Peyer's patch (tissue), 4 donors: ENCODE measurements around the gene DOCK4. TPM values are rescaled to one million over a fixed set of nuclear protein-coding genes. Genes with fewer than 3 reads are reported as not detected.
"Not testable (repeated sequence)": the region's sequence is repeated elsewhere in the genome, so short reads cannot be mapped to it uniquely, and the experiment has no call there.

Experiments
- DNase-seq, 3 donors: peaks; one replicate each; pipeline ENCODE4 v3.0.0-alpha.2; 2017 to 2019
- H3K27ac ChIP-seq, 4 donors: fragments of 200-600 bp; sonication (generic); one replicate each; pipeline ENCODE4 v1.5.1; 2016 to 2019
- H3K27me3 ChIP-seq, 2 donors: fragments of 200-600 bp; sonication (generic); one replicate each; pipeline ENCODE4 v1.5.1; 2019
- H3K36me3 ChIP-seq, 3 donors: fragments of 200-600 bp; sonication (generic); one replicate each; pipeline ENCODE4 v1.5.1; 2016 to 2019
- H3K4me1 ChIP-seq, 4 donors: fragments of 200-600 bp; sonication (generic); one replicate each; pipeline ENCODE4 v1.5.1; 2016 to 2019
- H3K4me3 ChIP-seq, 4 donors: fragments of 200-600 bp; sonication (generic); 1 replicate in 3 of 4; 2 replicates in 1 of 4; pipeline ENCODE4 v1.5.1; 2016 to 2019; ENCODE audit warnings: mild to moderate bottlenecking in 1 of 4
- H3K9me3 ChIP-seq, 4 donors: fragments of 200-600 bp; sonication (generic); one replicate each; pipeline ENCODE4 v1.5.1; 2016 to 2019; ENCODE audit warnings: mild to moderate bottlenecking in 1 of 4
- CTCF ChIP-seq, 6 experiments: fragments of 450-650 bp in 4 of 6; fragments of 200-600 bp in 2 of 6; sonication (generic) in 1 of 6; IDR thresholded peaks; one replicate each; pipeline ENCODE4 v1.5.1; 2017 to 2019; ENCODE audit warnings: antibody characterized with exemption in 6 of 6, mild to moderate bottlenecking in 3 of 6, moderate library complexity in 1 of 6
- POLR2A ChIP-seq, 2 donors: fragments of 450-650 bp; IDR thresholded peaks; one replicate each; pipeline ENCODE4 v1.5.1; 2017; ENCODE audit warnings: antibody characterized with exemption in 2 of 2, mild to moderate bottlenecking in 2 of 2, moderate library complexity in 2 of 2
- total RNA-seq, 4 donors: library from RNA; depleted of rRNA; stranded (reverse); fragments of >200 nt; gene quantifications; one replicate each; pipeline ENCODE4 v1.1.0, GENCODE V29; 2016

Gene DOCK4
- total RNA-seq, 4 donors from 2014 or later, result 5.1 to 52.8 (median 15.5) TPM

DNA sequence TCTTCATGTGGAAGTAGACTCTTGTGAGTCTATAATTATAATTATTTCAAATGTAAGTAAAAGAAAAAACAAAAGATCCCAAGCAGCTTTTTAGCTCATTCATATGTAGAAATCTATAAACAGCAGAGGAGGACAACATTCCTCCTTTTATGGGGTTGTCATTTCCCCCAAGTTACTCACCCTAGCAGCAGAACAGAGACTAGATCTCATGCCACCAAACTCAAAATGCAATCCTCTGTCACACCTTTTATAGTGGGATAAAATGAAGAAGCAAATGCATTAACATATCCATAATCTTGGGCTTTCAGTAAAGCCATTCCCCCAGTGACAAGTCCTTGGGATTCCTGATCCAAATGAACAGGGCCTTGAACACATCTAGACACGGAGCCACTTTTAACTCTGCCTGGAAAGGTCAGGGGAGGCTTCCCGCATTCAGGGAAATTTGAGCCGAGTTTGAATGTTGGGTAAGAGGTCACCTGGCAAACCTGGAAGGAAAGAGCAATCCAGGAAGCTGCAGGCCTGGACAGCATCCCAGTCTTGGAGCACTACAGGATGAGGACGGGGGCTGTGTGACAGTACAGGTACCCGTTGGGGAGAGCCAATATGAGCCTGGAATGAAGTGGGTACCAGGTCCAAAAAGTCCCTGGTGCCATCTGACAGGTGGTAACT is 76.4 kb downstream of the DOCK4 start:
- Histone ChIP-seq H3K36me3 (no peaks in the 10 kb centered on the region), H3K27me3 (no peaks in the 10 kb centered on the region), H3K4me3 (no peak overlapping the region), H3K27ac (no peak overlapping the region), H3K4me1 (no peaks in the 10 kb centered on the region), H3K9me3 (no peaks in the 10 kb centered on the region)
- DNase-seq, result no peak
- no peak for TF ChIP-seq POLR2A (IDR thresholded peaks at IDR 0.05)
- no peak for TF ChIP-seq CTCF (IDR thresholded peaks at IDR 0.05)

DNA sequence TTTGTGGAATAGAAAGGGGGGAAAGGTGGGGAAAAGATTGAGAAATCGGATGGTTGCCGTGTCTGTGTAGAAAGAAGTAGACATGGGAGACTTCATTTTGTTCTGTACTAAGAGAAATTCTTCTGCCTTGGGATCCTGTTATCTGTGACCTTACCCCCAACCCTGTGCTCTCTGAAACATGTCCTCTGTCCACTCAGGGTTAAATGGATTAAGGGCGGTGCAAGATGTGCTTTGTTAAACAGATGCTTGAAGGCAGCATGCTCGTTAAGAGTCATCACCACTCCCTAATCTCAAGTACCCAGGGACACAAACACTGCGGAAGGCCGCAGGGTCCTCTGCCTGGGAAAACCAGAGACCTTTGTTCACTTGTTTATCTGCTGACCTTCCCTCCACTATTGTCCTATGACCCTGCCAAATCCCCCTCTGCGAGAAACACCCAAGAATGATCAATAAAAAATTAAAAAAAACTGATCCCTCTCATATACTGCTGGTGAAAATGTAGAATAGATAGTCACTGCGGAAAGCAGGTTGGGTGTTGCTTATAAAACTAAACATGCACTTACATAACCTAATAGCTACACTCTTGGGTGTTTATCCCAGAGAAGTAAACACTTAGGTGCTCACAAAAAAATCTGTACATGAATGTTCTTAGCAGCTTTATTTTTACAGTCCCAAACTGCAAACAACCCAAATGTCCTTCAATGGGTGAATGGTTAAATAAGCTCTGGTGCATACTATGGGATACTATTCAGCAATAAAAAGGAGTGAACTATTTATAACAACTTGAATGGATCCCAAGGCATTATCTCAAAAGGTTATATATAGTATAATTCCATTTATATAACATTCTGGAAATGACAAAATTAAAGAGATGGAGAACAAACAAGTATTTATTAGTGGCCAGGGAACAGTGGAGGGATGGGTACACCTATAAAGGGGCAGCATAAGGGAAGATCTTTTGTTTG is 77.5 kb downstream of the DOCK4 start:
- H3K36me3 ChIP-seq, DNase-seq, H3K4me3 ChIP-seq, H3K27ac ChIP-seq, H3K4me1 ChIP-seq, H3K9me3 ChIP-seq, H3K27me3 ChIP-seq: not testable (repeated sequence)

GRCh38 chr7:112128041-112128440 is 78.2 kb downstream of the DOCK4 start:
- H3K27me3 ChIP-seq, H3K9me3 ChIP-seq, H3K4me3 ChIP-seq, H3K36me3 ChIP-seq, DNase-seq, H3K4me1 ChIP-seq, H3K27ac ChIP-seq: not testable (repeated sequence)

DNA sequence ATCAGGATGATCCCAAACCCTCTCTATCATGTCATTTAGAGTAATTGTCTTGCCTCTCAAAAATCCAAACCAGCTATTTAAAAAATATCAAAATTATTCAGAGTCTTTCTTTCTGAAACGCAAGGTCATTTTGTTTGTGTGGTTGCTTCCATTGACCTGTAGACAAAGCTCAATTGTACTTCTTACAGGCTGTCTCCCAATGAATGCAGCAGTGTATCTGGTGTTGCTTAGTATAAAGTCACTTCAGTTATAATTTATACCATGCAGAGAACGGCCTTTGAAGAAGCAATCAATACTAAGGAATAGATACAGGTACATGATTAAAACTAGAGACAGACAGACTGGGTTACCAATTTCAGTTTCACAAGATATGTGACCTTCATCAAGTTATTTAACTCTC is 80.9 kb downstream of the DOCK4 start:
- Histone ChIP-seq H3K4me3 (no peak overlapping the region), H3K36me3 (no peaks in the 10 kb centered on the region), H3K9me3 (no peaks in the 10 kb centered on the region), H3K27ac (no peak overlapping the region), H3K27me3 (no peaks in the 10 kb centered on the region), H3K4me1 (no peaks in the 10 kb centered on the region)
- no peak for TF ChIP-seq CTCF (IDR thresholded peaks at IDR 0.05)
- TF ChIP-seq POLR2A (IDR thresholded peaks at IDR 0.05), result no peak
- no peak for DNase-seq

- no peak for TF ChIP-seq POLR2A (IDR thresholded peaks at IDR 0.05)
- TF ChIP-seq CTCF (IDR thresholded peaks at IDR 0.05), result no peak
Measured at GRCh38 chr7:112124061-112124766, 82.0 kb downstream of the DOCK4 start.

GRCh38 chr7:112122798-112123197 is 83.4 kb downstream of the DOCK4 start:
- TF ChIP-seq CTCF (IDR thresholded peaks at IDR 0.05), result no peak
- no peak for TF ChIP-seq POLR2A (IDR thresholded peaks at IDR 0.05)
- H3K9me3 ChIP-seq, result no peaks in the 10 kb centered on the region
- no peaks in the 10 kb centered on the region for H3K4me1 ChIP-seq
- DNase-seq, result no peak
- H3K4me3 ChIP-seq, result no peak overlapping the region
- no peaks in the 10 kb centered on the region for H3K27me3 ChIP-seq
- no peaks in the 10 kb centered on the region for H3K36me3 ChIP-seq
- no peak overlapping the region for H3K27ac ChIP-seq

More at GRCh38 chr7:112124061-112124766, 82.0 kb downstream of the DOCK4 start:
- no peaks in the 10 kb centered on the region for H3K36me3 ChIP-seq
- H3K4me1 ChIP-seq, result no peaks in the 10 kb centered on the region
- DNase-seq, result no peak
- H3K9me3 ChIP-seq, result no peaks in the 10 kb centered on the region
- H3K27ac ChIP-seq, result no peak overlapping the region
- no peaks in the 10 kb centered on the region for H3K27me3 ChIP-seq
- no peak overlapping the region for H3K4me3 ChIP-seq
